SK-N-SH (cell line): ENCODE measurements around the gene ZNF208. TPM values are rescaled to one million over a fixed set of nuclear protein-coding genes. Genes with fewer than 3 reads are reported as not detected.

Experiments
- CTCF ChIA-PET: fragments of 300-600, 350-600 bp; formaldehyde crosslinking; extraction: SDS; loops from one replicate; lab custom pipeline; 2021; lab: Yijun Ruan, JAX
- POLR2A ChIA-PET: fragments of 350-600 bp; sonication (Branson Sonifier 250); formaldehyde crosslinking; extraction: SDS; loops from one replicate; lab custom pipeline; 2020; ENCODE audit warnings: antibody characterized with exemption, inconsistent platforms; lab: Yijun Ruan, JAX
- DNase-seq: peaks from one replicate; pipeline ENCODE4 v3.0.0; 2012
- H2AFZ ChIP-seq: fragments of 200-600 bp; sonication (generic); 2 replicates; pipeline ENCODE4 v1.8.1; 2016; ENCODE audit warnings: antibody characterized with exemption, mild to moderate bottlenecking, low read depth
- H3F3A ChIP-seq: fragments of 200-600 bp; sonication (generic); replicated peaks from 2 replicates; pipeline ENCODE3; 2016; ENCODE audit warnings: antibody characterized with exemption, mild to moderate bottlenecking; ENCODE audit not compliant: insufficient read depth
- H3K27ac ChIP-seq, 2 experiments: fragments of 200-500 bp in 1 of 2; fragments of 200-600 bp in 1 of 2; sonication (Bioruptor generic) in 1 of 2; sonication (generic), shearing (Covaris generic) in 1 of 2; 2 replicates each; pipeline versions ENCODE4 v1.5.1 to v1.6.1; 2014 to 2016; ENCODE audit warnings: low read depth in 2 of 2, inconsistent platforms in 1 of 2, low read length in 1 of 2, mild to moderate bottlenecking in 1 of 2, mixed read lengths in 1 of 2
- H3K27me3 ChIP-seq: fragments of 200-600 bp; sonication (generic), shearing (Covaris generic); 2 replicates; pipeline ENCODE4 v1.6.1; 2016; ENCODE audit warnings: mixed run types; ENCODE audit not compliant: insufficient read depth
- H3K36me3 ChIP-seq, 2 experiments: fragments of 200-500 bp in 1 of 2; fragments of 200-600 bp in 1 of 2; sonication (Bioruptor generic) in 1 of 2; sonication (generic) in 1 of 2; replicated peaks in 1 of 2; 2 replicates each; pipeline versions ENCODE3 to v1.5.1; 2014 to 2016; ENCODE audit warnings: low read length in 1 of 2, mild to moderate bottlenecking in 1 of 2; ENCODE audit not compliant: insufficient read depth in 2 of 2, control insufficient read depth in 1 of 2
- H3K4me1 ChIP-seq, 2 experiments: fragments of 200-500 bp in 1 of 2; fragments of 200-600 bp in 1 of 2; sonication (Bioruptor generic) in 1 of 2; sonication (generic), shearing (Covaris generic) in 1 of 2; 2 replicates each; pipeline versions ENCODE4 v1.5.1 to v1.6.1; 2014 to 2016; ENCODE audit warnings: low read depth in 1 of 2, low read length in 1 of 2, mixed run types in 1 of 2; ENCODE audit not compliant: insufficient read depth in 2 of 2, control insufficient read depth in 1 of 2
- H3K4me2 ChIP-seq: fragments of 200-600 bp; sonication (generic), shearing (Covaris generic); 2 replicates; pipeline ENCODE4 v1.6.1; 2017; ENCODE audit warnings: mixed run types
- H3K4me3 ChIP-seq, 2 experiments: fragments of 200-500 bp in 1 of 2; fragments of 200-600 bp in 1 of 2; sonication (Bioruptor generic) in 1 of 2; sonication (generic), shearing (Covaris generic) in 1 of 2; 2 replicates each; pipeline versions ENCODE4 v1.5.1 to v1.8.1; 2014 to 2016; ENCODE audit warnings: low read depth in 2 of 2, inconsistent platforms in 1 of 2, low read length in 1 of 2, mild to moderate bottlenecking in 1 of 2, mixed read lengths in 1 of 2, moderate library complexity in 1 of 2
- H3K79me2 ChIP-seq: fragments of 200-600 bp; sonication (generic); 2 replicates; pipeline ENCODE4 v1.8.1; 2017; ENCODE audit warnings: mild to moderate bottlenecking; ENCODE audit not compliant: insufficient read depth
- H3K9ac ChIP-seq: fragments of 200-600 bp; sonication (generic); 2 replicates; pipeline ENCODE4 v1.6.1; 2017; ENCODE audit warnings: mixed run types
- H3K9me2 ChIP-seq: fragments of 200-600 bp; sonication (generic); 2 replicates; pipeline ENCODE4 v1.6.1; 2017; ENCODE audit warnings: mixed run types
- H3K9me3 ChIP-seq: fragments of 200-600 bp; sonication (generic); 2 replicates; pipeline ENCODE4 v1.6.1; 2017; ENCODE audit warnings: mixed run types, mild to moderate bottlenecking, moderate library complexity
- H4K20me1 ChIP-seq: fragments of 200-600 bp; sonication (generic); 2 replicates; pipeline ENCODE4 v1.6.1; 2017; ENCODE audit warnings: mild to moderate bottlenecking, mixed run types; ENCODE audit not compliant: insufficient read depth
- EZH2phosphoT487 ChIP-seq: fragments of 200-600 bp; sonication (generic); IDR thresholded peaks from 2 replicates; pipeline ENCODE4 v1.6.1; 2017; ENCODE audit warnings: low read depth, mixed run types, mild to moderate bottlenecking, antibody characterized with exemption, moderate library complexity, borderline replicate concordance
- FOXJ3 ChIP-seq: sonication (generic); formaldehyde crosslinking; IDR thresholded peaks from 2 replicates; pipeline ENCODE4 v1.5.1; 2020; ENCODE audit warnings: mild to moderate bottlenecking, missing genetic modification reagents
- GABPA ChIP-seq: IDR thresholded peaks from 2 replicates; pipeline ENCODE4 v1.4.0; 2012; ENCODE audit warnings: low read depth, mild to moderate bottlenecking
- POLR2AphosphoS5 ChIP-seq: IDR thresholded peaks from 2 replicates; pipeline ENCODE4 v1.6.1; 2012; ENCODE audit warnings: low read depth, low read length
- RAD21 ChIP-seq: IDR thresholded peaks from 2 replicates; pipeline ENCODE4 v1.6.1; 2012; ENCODE audit warnings: mild to moderate bottlenecking, low read length
- RCOR1 ChIP-seq: fragments of 150-350 bp; IDR thresholded peaks from 2 replicates; pipeline ENCODE4 v1.6.1; 2017; ENCODE audit warnings: antibody characterized with exemption, low read length
- RXRA ChIP-seq: IDR thresholded peaks from 2 replicates; pipeline ENCODE4 v1.4.0; 2012; ENCODE audit warnings: low read depth, mild to moderate bottlenecking, borderline replicate concordance
- SMC3 ChIP-seq: IDR thresholded peaks from 2 replicates; pipeline ENCODE4 v1.6.1; 2012; ENCODE audit warnings: low read depth, low read length, improper control_type of control experiment
- TCF12 ChIP-seq: IDR thresholded peaks from 2 replicates; pipeline ENCODE4 v1.4.0; 2012
- TEAD4 ChIP-seq: IDR thresholded peaks from 2 replicates; pipeline ENCODE4 v1.4.0; 2012; ENCODE audit warnings: mild to moderate bottlenecking, borderline replicate concordance; ENCODE audit not compliant: insufficient read depth
- USF1 ChIP-seq: IDR thresholded peaks from 2 replicates; pipeline ENCODE4 v1.4.0; 2012; ENCODE audit warnings: low read depth, borderline replicate concordance
- USF2 ChIP-seq: fragments of 150-350 bp; IDR thresholded peaks from 2 replicates; pipeline ENCODE4 v1.6.1; 2017; ENCODE audit warnings: antibody characterized with exemption, low read length, low read depth, borderline replicate concordance
- YY1 ChIP-seq: IDR thresholded peaks from 2 replicates; pipeline ENCODE4 v1.4.0; 2012; ENCODE audit warnings: low read depth, mild to moderate bottlenecking
- WGBS: methylation state at CpG from one replicate; pipeline ENCODE4 v1.1.6; 2017; ENCODE audit warnings: low lambda C conversion rate; 5-methylcytosine and 5-hydroxymethylcytosine counted together
- polyA plus RNA-seq, 3 experiments: library from polyadenylated mRNA; depleted of rRNA; stranded (reverse); fragments of >200 nt; gene quantifications; 2 replicates each; pipeline ENCODE4 v1.2.3, GENCODE V29; 2012
- TF ChIP-seq, protein P1 (sequence below): IDR thresholded peaks from 2 replicates; pipeline ENCODE4; 2012

Gene ZNF208
- polyA plus RNA-seq, 1 of the 3 experiments (the other 2 are of a cell fraction) = not detected

- Histone ChIP-seq H4K20me1 (no peaks in the 10 kb centered on the region), H3K9me2 (no peaks in the 10 kb centered on the region), H3K9me3 (peaks cover 23% of the 10 kb centered on the region), H3K36me3 (no peaks in the 10 kb centered on the region), H3F3A (no peaks in the 10 kb centered on the region), H3K4me1 (no peaks in the 10 kb centered on the region), H3K27ac (no peak overlapping the region), H3K27me3 (no peaks in the 10 kb centered on the region), H3K9ac (no peak overlapping the region), H3K4me2 (no peak overlapping the region), H3K79me2 (no peaks in the 10 kb centered on the region), H3K4me3 (no peak overlapping the region), H2AFZ (no peak overlapping the region)
- no peak for DNase-seq
- TF ChIP-seq USF1 = no peak
- no peak for TF ChIP-seq RCOR1
- TF ChIP-seq, protein P1, sequence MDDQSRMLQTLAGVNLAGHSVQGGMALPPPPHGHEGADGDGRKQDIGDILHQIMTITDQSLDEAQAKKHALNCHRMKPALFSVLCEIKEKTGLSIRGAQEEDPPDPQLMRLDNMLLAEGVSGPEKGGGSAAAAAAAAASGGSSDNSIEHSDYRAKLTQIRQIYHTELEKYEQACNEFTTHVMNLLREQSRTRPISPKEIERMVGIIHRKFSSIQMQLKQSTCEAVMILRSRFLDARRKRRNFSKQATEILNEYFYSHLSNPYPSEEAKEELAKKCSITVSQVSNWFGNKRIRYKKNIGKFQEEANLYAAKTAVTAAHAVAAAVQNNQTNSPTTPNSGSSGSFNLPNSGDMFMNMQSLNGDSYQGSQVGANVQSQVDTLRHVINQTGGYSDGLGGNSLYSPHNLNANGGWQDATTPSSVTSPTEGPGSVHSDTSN = no peak
- TF ChIP-seq YY1 = no peak
- no peak for TF ChIP-seq TEAD4
- TF ChIP-seq RAD21 = no peak
- no peak for TF ChIP-seq POLR2AphosphoS5
- no peak for TF ChIP-seq TCF12
- TF ChIP-seq FOXJ3 (CRISPR knock-in tag) = no peak
- CTCF ChIA-PET = no interaction called here
- WGBS = 13% methylated on average over 1 of the region's 1 CpG
- POLR2A ChIA-PET = no interaction called here
Observed at GRCh38 chr19:21970466-21970865, 40.3 kb downstream of the ZNF208 start.

GRCh38 chr19:21947775-21948174 is 63.0 kb downstream of the ZNF208 start:
- H3K27ac ChIP-seq = no peak overlapping the region
- 0 out of 2 replicates have a peak, but pooled peaks cover 3% of the 10 kb centered on the region for H3K9me3 ChIP-seq
- H3K4me3 ChIP-seq = no peak overlapping the region
- ChIA-PET CTCF (no interaction called here), POLR2A (no interaction called here)
- H3F3A ChIP-seq = no peaks in the 10 kb centered on the region
- no peaks in the 10 kb centered on the region for H3K79me2 ChIP-seq
- no peaks in the 10 kb centered on the region for H3K27me3 ChIP-seq
- no peaks in the 10 kb centered on the region for H4K20me1 ChIP-seq
- no peak overlapping the region for H2AFZ ChIP-seq
- peak; percentile 2 for DNase-seq
- no peaks in the 10 kb centered on the region for H3K4me1 ChIP-seq
- 9% methylated on average over 8 of the region's 8 CpGs for WGBS
- H3K9me2 ChIP-seq = no peaks in the 10 kb centered on the region
- H3K4me2 ChIP-seq = no peak overlapping the region
- H3K9ac ChIP-seq = no peak overlapping the region
- TF ChIP-seq RCOR1 (no peak), TCF12 (no peak), USF2 (no peak), RAD21 (no peak), SMC3 (no peak), RXRA (no peak), GABPA (no peak), EZH2phosphoT487 (no peak), POLR2AphosphoS5 (no peak)
- H3K36me3 ChIP-seq = no peaks in the 10 kb centered on the region
